T-helper 22 cell (primary cell): ENCODE measurements around the gene IFNL2.
"Not testable (repeated sequence)": the region's sequence is repeated elsewhere in the genome, so short reads cannot be mapped to it uniquely, and the experiment has no call there.

Experiments used
- DNase-seq: peaks from one replicate; pipeline ENCODE4 v3.0.0-alpha.2; 2020; ENCODE audit warnings: low read depth

Gene IFNL2

GRCh38 chr19:39268085-39268484 lies at the start of gene IFNL2:
TSS of gene IFNL2 (plus strand) at chr19:39268396. CDS start at chr19:39268569, 173 bp downstream.
- DNase-seq, result not testable (repeated sequence)

DNA sequence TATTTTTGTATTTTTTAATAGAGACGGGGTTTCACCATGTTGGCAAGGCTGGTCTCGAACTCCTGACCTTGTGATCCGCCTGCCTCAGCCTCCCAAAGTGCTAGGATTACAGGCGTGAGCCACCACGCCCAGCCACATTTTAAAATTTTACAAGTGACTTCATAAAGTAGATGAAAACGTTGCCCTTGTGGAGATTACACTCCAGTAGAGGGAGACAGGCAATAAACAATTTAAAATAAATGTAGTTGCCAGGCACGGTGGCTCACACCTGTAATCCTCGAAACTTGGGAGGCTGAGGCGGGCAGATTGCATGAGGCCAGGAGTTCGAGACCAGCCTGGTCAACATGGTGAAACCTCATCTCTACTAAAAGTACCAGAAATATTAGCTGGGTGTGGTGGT lies 49.1 kb upstream of the IFNL2 start:
- not testable (repeated sequence) for DNase-seq

DNA sequence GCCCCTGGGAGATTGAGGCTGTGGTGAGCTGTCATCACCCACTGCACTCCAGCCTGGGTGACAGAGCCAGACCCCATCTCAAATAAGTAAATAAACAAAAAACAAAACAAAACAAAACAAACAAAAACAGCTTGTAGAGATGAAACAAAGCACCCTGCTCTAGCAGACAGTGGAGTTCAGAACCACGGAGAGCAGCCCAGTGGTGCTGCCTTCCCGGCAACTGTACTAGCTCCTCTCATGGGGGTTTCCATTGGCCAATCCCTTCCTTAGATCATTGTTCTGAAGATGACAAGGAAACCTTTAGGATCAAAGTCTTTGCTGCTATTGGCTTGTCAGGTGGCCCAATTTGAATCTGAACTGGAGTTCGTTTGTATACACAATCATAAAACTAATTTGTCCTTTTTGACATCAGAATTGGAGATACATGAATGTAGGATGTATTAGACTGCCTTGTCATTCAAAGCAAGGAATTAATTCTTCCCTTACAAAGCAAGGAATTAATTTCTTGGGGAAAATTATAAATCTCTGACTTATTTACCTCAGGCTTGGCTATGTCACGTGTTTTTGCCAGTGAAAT lies 44.4 kb upstream of the IFNL2 start:
- DNase-seq, result no peak

- no peak for DNase-seq
These were observed 43.3 kb upstream of the IFNL2 start for GRCh38 chr19:39224910-39225309.

DNA sequence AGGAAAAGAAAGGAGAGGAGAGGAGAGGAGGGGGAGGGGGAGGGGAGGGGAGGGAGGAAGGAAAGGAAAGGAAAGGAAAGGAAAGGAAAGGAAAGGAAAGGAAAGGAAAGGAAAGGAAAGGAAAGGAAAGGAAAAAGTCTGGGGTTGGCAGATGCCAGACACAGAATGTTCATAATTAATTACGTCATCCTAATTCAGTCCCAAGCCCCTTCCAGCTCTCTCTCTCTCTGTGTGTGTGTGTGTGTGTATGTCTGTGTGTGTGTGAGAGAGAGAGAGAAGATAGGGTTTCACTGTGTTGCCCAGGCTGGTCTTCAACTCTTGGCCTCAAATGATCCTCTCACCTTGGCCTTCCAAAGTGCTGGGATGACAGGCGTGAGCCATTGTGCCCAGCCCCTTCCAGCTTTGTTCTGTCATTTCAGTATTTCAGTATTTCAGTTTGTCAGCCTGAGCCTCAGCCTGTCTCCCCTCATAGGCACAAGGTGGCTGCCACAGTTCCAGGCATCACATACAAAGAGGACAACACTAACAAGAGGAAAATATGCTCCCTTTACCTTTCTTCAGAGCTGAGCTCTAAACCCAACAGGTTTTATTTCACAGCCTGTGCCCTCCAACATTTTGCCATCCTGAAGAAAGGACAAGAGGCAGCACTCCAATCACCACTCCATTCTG lies 38.0 kb upstream of the IFNL2 start:
- DNase-seq, result no peak

DNA sequence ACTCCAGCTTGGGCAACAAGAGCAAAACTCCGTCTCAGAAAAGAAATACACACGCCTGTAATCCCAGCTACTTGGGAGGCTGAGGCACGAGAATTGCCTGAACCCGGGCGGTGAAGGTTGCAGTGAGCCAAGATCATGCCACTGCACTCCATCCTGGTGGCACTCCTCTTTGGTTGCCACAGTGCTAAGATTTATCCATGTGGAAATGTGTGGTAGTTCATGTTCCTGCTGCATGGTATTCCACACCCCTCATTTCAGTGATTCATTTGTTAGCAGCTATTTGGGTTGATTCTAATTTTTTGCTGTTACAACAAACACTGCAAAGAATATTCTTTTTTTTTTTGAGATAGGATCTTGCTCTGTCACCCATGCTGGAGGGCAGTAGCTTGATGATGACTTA lies 35.5 kb upstream of the IFNL2 start:
- no peak for DNase-seq

GRCh38 chr19:39236527-39236926 lies 31.7 kb upstream of the IFNL2 start:
- DNase-seq, result no peak

DNA sequence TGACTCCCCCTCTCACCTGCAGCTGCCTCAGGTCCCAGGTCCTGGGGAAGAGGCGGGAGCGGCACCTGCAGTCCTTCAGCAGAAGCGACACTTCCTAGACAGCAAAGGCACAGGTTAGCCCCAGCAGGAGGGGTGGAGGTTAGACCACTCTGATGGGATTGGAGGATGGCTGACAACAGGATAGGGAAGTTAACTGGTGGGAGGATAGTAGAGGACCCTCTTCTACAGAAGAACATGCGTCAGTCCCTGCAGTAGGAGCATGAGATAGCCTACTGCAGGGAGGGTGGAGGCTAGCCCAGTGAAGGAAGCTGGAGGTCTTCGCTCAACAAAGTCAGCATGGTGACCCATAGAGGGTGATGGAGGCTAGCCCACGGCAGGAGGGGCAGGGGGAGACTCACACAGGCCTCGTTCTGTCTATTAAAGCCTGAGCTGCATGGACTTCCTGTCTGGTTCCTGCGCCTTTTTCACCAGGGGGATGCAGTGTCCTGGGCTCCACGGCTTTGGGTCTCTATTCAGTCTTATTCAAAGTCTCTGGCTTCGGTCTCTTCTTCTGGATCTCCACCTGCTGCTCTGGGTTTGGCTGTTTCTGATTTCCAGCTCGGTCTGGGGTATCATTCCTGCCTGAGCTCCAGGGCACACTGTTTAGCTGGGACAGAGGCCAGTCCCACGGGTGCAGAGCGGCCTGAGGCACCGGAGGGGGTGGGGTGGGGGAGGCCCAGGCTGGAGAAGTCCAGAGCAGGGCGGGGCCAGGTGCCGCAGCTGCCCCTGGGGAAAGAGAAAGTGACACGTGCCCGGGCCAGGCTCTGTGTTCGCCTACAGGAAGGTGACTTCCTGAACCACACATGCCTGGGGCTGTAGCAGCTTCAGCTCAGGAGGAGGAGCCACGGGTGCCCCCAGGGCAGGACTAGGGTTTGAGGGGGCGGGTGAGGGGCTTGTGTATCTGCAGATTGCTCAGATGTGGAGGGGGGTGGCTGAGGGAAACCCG lies 30.7 kb upstream of the IFNL2 start:
- DNase-seq, result no peak

GRCh38 chr19:39238209-39238608 lies 30.0 kb upstream of the IFNL2 start:
- DNase-seq, result no peak

- no peak for DNase-seq
These were observed 29.3 kb upstream of the IFNL2 start for GRCh38 chr19:39238944-39239343.

GRCh38 chr19:39240421-39240820 lies 27.8 kb upstream of the IFNL2 start:
- no peak for DNase-seq

DNA sequence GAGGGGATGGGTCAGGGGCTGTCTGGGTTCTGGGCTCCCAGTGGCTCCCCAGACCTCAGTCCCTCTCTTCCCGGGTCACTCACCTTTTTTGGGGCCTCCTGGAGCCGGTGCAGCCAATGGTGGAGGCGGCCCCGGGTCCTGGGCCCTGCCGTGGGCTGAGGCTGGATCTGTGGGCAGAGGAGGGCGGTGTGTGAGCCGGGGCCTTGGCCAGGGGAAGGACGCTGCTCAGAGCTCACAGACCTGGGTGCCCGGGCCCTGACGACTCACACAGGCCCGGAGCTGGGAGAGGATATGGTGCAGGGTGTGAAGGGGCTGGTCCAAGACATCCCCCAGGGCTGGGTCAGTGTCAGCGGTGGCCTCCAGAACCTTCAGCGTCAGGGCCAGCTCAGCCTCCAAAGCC lies 24.5 kb upstream of the IFNL2 start:
- DNase-seq, result not testable (repeated sequence)

GRCh38 chr19:39244410-39245100 lies 23.6 kb upstream of the IFNL2 start, which contains the start of gene IFNL3:
TSS of gene IFNL3 (minus strand) at chr19:39245006. CDS start at chr19:39244967, 39 bp downstream.
- DNase-seq, result not testable (repeated sequence)

DNA sequence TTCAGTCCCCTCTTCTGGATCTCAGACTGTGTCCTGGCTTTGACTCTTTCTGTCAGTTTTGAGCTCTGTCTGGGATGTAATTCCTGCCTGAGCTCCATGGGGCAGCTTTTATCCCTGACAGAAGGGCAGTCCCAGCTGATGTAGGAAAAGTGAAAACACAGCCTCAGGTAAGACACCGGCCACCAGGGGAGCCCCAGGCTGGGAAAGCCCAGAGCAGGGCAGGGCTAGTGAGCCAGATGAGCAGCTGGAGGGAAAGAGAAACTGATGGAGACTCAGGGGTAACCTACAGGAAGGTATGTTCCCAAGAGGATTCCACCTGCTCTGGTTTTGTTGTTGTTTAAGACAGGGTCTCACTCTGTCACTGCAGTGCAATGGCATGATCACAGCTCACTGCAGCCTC lies 23.0 kb upstream of the IFNL2 start:
- DNase-seq, result not testable (repeated sequence)

- DNase-seq, result no peak
These were observed 21.1 kb upstream of the IFNL2 start for GRCh38 chr19:39246951-39247669.

GRCh38 chr19:39247701-39248664 lies 20.2 kb upstream of the IFNL2 start:
- no peak for DNase-seq

- DNase-seq, result no peak
These were observed 19.4 kb upstream of the IFNL2 start, which contains the start of gene IFNL4 for GRCh38 chr19:39248806-39249205. TSS of gene IFNL4 (minus strand) at chr19:39248856.

DNA sequence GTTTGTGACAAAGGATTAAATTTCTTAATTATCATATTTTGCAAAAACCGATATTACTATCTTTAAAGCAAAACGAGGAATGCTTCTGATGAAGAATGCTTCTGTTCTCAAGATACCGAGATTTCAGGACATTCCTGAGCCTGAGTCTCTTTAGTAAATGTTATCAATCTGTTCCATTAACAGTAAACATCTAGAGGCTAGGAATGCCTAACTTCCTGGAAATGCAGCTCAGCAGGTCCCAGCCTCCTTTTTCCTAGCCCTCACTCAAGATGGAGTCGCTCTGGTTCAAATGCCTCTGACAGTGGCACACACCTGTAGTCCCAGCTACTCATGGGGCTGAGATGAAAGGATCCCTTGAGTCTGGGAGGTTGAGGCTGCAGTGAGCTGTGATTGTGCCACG lies 17.1 kb upstream of the IFNL2 start:
- DNase-seq, result no peak

DNA sequence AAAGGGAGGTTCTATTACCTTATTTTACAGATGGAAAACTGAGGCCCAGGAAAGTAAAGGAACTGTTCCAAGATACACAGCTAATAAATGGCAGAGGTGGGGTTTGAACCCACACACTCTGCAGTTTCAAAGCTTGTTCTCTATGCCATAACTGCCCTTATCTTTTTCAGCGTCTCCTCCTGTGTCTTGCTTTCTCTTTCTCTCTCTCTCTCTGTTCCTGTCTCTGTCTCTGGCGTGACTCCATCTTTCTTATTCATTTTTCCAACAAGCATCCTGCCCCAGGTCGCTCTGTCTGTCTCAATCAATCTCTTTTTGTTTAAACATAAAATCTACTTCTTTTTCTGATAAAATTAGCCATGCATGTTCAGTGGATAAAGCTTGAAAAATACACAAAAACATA lies 16.4 kb upstream of the IFNL2 start:
- no peak for DNase-seq

- DNase-seq, result no peak
These were observed 15.7 kb upstream of the IFNL2 start for GRCh38 chr19:39252458-39252857.
